IPS-18a (cell line): Measurements from ENCODE around the gene EBI3.
"Not testable (repeated sequence)": the region's sequence is repeated elsewhere in the genome, so short reads cannot be mapped to it uniquely, and the experiment has no call there.

Source experiments
- H3K27ac ChIP-seq: one replicate; pipeline ENCODE4 v1.5.1; 2013; ENCODE audit warnings: low read length
- H3K27me3 ChIP-seq: one replicate; pipeline ENCODE4 v1.6.1; 2013; ENCODE audit warnings: mild to moderate bottlenecking, low read length; ENCODE audit not compliant: control insufficient read depth, insufficient read depth
- H3K36me3 ChIP-seq: one replicate; pipeline ENCODE4 v1.6.1; 2013; ENCODE audit warnings: low read depth, low read length; ENCODE audit not compliant: control insufficient read depth
- H3K4me1 ChIP-seq: one replicate; pipeline ENCODE4 v1.6.1; 2013; ENCODE audit warnings: low read depth, low read length; ENCODE audit not compliant: control insufficient read depth
- H3K4me3 ChIP-seq: one replicate; pipeline ENCODE4 v1.5.1; 2013; ENCODE audit warnings: low read length
- H3K9ac ChIP-seq: one replicate; pipeline ENCODE4 v1.6.1; 2013; ENCODE audit warnings: mild to moderate bottlenecking, low read length, moderate library complexity
- H3K9me3 ChIP-seq: one replicate; pipeline ENCODE4 v1.6.1; 2013; ENCODE audit warnings: low read depth, low read length; ENCODE audit not compliant: control insufficient read depth

Gene EBI3

GRCh38 chr19:4268816-4269430 is 39.6 kb downstream of the EBI3 start:
- Histone ChIP-seq H3K4me1 (no peaks in the 10 kb centered on the region), H3K9me3 (no peaks in the 10 kb centered on the region), H3K36me3 (peaks cover 6% of the 10 kb centered on the region), H3K9ac (no peak overlapping the region), H3K4me3 (no peak overlapping the region), H3K27ac (no peak overlapping the region), H3K27me3 (no peaks in the 10 kb centered on the region)

DNA sequence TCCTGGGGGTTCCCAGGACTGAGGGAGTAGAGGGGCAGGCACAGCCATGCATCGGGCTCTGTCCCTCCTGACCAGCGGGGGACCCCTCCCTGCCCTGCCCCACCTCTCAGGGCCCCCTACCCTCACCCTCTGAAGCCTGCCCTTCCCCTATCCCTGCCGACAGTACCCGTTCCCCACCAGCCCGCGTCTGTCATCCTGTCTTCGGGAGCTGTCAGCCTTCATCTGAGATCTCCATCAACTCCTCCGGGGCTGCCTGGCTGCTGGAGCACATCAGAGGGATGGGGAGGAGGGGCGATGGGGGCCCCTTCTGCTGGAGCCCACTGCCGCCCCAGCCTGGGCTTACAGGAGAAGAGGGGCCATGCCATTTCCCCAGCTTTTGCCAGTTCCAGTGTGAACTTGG is 43.6 kb downstream of the EBI3 start:
- no peaks in the 10 kb centered on the region for H3K9me3 ChIP-seq
- no peak overlapping the region for H3K27ac ChIP-seq
- H3K9ac ChIP-seq = no peak overlapping the region
- H3K4me1 ChIP-seq = no peaks in the 10 kb centered on the region
- peaks cover 8% of the 10 kb centered on the region for H3K27me3 ChIP-seq
- no peak overlapping the region for H3K4me3 ChIP-seq
- H3K36me3 ChIP-seq = peaks cover 6% of the 10 kb centered on the region

GRCh38 chr19:4274321-4274686 is 45.0 kb downstream of the EBI3 start:
- H3K4me1 ChIP-seq, H3K27ac ChIP-seq, H3K36me3 ChIP-seq, H3K4me3 ChIP-seq, H3K9me3 ChIP-seq, H3K9ac ChIP-seq: not testable (repeated sequence)
- peaks cover 13% of the 10 kb centered on the region for H3K27me3 ChIP-seq

- Histone ChIP-seq H3K27ac (no peak overlapping the region), H3K9ac (no peak overlapping the region), H3K27me3 (peaks cover 42% of the 10 kb centered on the region), H3K4me3 (no peak overlapping the region), H3K4me1 (no peaks in the 10 kb centered on the region), H3K36me3 (no peaks in the 10 kb centered on the region), H3K9me3 (no peaks in the 10 kb centered on the region)
Observed at GRCh38 chr19:4277191-4277696, 47.9 kb downstream of the EBI3 start.

DNA sequence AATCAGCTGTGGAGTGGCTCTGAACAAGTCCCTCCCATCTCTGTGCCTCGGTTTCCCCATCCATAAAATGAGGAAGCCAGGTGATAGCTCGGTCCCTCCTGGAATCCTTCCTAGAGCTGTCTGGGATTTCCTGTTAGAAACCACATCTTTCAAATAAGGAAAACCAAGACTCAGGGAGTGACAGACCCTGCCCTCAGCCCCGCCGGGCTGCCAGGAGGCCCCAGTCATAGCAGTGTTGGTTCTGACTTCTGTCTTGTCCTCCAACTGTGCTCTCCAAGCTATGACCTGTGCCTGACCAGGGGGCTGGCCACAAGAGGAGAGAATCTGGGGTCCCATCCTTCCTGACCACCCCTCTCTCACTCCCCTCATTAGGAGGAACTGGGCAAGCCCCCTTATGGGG is 48.7 kb downstream of the EBI3 start:
- no peaks in the 10 kb centered on the region for H3K4me1 ChIP-seq
- no peaks in the 10 kb centered on the region for H3K9me3 ChIP-seq
- H3K4me3 ChIP-seq = peak overlapping the region; percentile 28
- no peak overlapping the region for H3K9ac ChIP-seq
- H3K27ac ChIP-seq = no peak overlapping the region
- peaks cover 47% of the 10 kb centered on the region for H3K27me3 ChIP-seq
- H3K36me3 ChIP-seq = no peaks in the 10 kb centered on the region

DNA sequence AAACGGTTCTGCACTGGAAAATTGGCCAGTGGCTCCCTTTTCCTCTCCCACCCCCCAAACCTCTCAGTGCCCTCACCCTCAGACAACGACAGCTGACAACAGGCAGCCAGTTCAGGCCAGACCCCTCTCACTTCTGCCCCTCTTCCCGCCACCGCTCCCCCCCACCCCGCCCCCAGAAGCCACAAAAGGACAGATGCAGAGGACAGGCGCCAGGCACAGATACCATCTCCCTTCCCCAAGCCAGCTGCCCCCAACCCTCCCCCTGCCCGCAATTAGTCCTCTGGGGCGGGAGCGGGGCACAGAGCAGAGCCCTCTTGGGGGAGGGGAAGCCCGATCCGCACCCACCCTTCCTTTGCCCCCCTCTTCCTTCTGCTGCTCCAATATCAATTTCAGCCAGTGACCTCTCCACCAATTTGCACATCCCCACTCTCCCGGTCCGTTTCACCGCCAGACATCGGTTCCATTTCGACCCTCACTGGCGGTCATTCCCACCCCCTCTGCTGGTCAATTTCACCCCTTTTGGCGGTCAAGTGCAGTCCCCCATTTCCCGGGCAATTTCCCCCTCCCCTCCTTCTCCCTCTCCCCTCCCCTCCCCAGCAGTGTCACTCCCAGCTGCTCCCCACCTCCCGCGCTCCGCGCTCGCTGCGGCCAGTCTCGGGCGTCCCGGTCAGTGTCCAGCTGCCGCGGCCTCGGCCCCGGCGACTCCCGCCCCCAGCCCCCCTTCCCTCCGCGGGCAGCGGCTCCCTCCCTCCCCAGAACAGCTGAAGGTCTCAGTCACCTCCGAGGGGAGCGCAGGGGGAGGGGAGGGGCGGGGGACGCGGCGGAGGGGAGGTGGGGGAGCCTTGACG is 49.3 kb downstream of the EBI3 start, which contains the start of gene SHD:
Gene SHD, plus strand, starts transcription at position 848 of the 848 bp plus-strand sequence. CDS start 798 bp downstream, outside the sequence.
- Histone ChIP-seq H3K4me3 (peak within 1 kb of the TSS; percentile 70), H3K27ac (no peak within 1 kb of the TSS), H3K36me3 (no peaks in the 10 kb centered on the region), H3K4me1 (no peaks in the 10 kb centered on the region), H3K9me3 (no peaks in the 10 kb centered on the region), H3K27me3 (peaks cover 50% of the 10 kb centered on the region), H3K9ac (no peak within 1 kb of the TSS)

- H3K9ac ChIP-seq = no peak overlapping the region
- H3K4me1 ChIP-seq = no peaks in the 10 kb centered on the region
- peak overlapping the region; percentile 70 for H3K4me3 ChIP-seq
- peaks cover 50% of the 10 kb centered on the region for H3K27me3 ChIP-seq
- no peaks in the 10 kb centered on the region for H3K36me3 ChIP-seq
- H3K27ac ChIP-seq = no peak overlapping the region
- no peaks in the 10 kb centered on the region for H3K9me3 ChIP-seq
Observed at GRCh38 chr19:4279267-4279529, 49.9 kb downstream of the EBI3 start.

GRCh38 chr19:4279530-4280422 is 50.5 kb downstream of the EBI3 start:
- Histone ChIP-seq H3K36me3 (no peaks in the 10 kb centered on the region), H3K4me1 (no peaks in the 10 kb centered on the region), H3K27me3 (peaks cover 51% of the 10 kb centered on the region), H3K9ac (no peak overlapping the region), H3K4me3 (peak overlapping the region; percentile 70), H3K9me3 (no peaks in the 10 kb centered on the region), H3K27ac (no peak overlapping the region)

DNA sequence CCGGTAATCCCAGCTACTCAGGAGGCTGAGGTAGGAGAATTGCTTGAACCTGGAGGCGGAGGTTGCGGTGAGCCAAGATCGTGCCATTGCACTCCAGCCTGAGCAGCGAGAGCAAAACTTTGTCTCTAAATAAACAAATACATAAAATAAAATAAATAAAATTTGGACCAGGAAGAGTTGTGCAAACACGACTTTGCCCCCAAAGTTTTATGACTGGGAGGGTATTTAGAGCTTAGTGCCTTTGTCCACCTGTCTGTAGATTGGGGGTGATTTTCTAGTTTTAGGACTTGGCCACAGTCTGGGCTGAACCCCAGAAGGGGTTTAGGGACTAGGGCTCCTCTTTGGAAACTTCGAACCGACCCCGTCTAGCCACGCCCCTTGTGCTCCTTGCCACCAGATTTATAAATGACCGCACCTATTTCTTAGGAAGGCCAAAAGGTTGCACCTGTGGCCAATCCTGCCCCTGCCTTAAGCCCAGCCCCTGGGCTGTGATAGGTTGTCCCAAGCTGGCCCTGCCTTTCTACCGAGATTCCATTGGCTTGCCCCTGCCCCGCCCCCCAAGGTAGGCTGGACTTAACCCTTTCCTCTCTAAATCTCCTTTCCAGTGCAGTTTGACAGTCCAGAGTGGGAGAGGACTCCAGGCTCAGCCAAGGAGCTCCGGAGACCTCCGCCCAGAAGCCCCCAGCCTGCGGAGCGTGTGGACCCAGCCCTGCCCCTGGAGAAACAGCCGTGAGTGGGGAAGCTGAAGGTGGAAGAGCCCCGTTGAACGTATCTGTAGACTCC is 55.0 kb downstream of the EBI3 start:
- H3K27me3 ChIP-seq = peaks cover 41% of the 10 kb centered on the region
- no peaks in the 10 kb centered on the region for H3K36me3 ChIP-seq

GRCh38 chr19:4284974-4285373 is 55.7 kb downstream of the EBI3 start:
- Histone ChIP-seq H3K36me3 (no peaks in the 10 kb centered on the region), H3K9me3 (no peaks in the 10 kb centered on the region), H3K27ac (no peak overlapping the region), H3K4me1 (no peaks in the 10 kb centered on the region), H3K4me3 (peak overlapping the region; percentile 43), H3K9ac (no peak overlapping the region), H3K27me3 (peaks cover 35% of the 10 kb centered on the region)

More for the DNA sequence above, 55.0 kb downstream of the EBI3 start:
- H3K4me1 ChIP-seq = no peaks in the 10 kb centered on the region
- no peak overlapping the region for H3K27ac ChIP-seq
- H3K9me3 ChIP-seq = no peaks in the 10 kb centered on the region
- H3K9ac ChIP-seq = no peak overlapping the region
- H3K4me3 ChIP-seq = peak overlapping the region; percentile 43

- H3K9ac ChIP-seq, H3K27ac ChIP-seq, H3K4me3 ChIP-seq, H3K9me3 ChIP-seq, H3K36me3 ChIP-seq, H3K4me1 ChIP-seq: not testable (repeated sequence)
- peaks cover 24% of the 10 kb centered on the region for H3K27me3 ChIP-seq
Observed at GRCh38 chr19:4286141-4286540, 56.8 kb downstream of the EBI3 start.
